ENCODE measurements around the gene EGF. TPM values are rescaled to one million over a fixed set of nuclear protein-coding genes. Genes with fewer than 3 reads are reported as not detected.
A peak's percentile ranks its signal among the peaks of the same experiment; 100 is the strongest.
"Not testable (repeated sequence)": the region's sequence is repeated elsewhere in the genome, so short reads cannot be mapped to it uniquely, and the experiment has no call there.

EGF gene
- total RNA-seq, 1 experiment from 2014 or later, result 15.6 TPM

- no peak for DNase-seq (ENCODE audit: extremely low read depth, low read depth)
Measured at GRCh38 chr4:109913596-109914241, 1.0 kb downstream of the EGF start.

- no peak for DNase-seq (ENCODE audit: extremely low read depth, low read depth)
Measured at GRCh38 chr4:109914322-109914721, 1.6 kb downstream of the EGF start.

- DNase-seq (ENCODE audit: extremely low read depth, low read depth), result peak; percentile 32
Measured at GRCh38 chr4:109915385-109916026, 2.8 kb downstream of the EGF start.

- no peak for DNase-seq (ENCODE audit: extremely low read depth, low read depth)
Measured at GRCh38 chr4:109916027-109916409, 3.3 kb downstream of the EGF start.

- DNase-seq (ENCODE audit: extremely low read depth, low read depth), result peak; percentile 56
Measured at GRCh38 chr4:109921384-109921808, 8.7 kb downstream of the EGF start.

GRCh38 chr4:109925396-109925795, 12.7 kb downstream of the EGF start:
- no peak for DNase-seq (ENCODE audit: extremely low read depth, low read depth)

GRCh38 chr4:109928327-109929045, 15.8 kb downstream of the EGF start:
- DNase-seq (ENCODE audit: extremely low read depth, low read depth), result no peak

GRCh38 chr4:109930464-109930863, 17.8 kb downstream of the EGF start:
- no peak for DNase-seq (ENCODE audit: extremely low read depth, low read depth)

GRCh38 chr4:109930872-109931271, 18.2 kb downstream of the EGF start:
- DNase-seq (ENCODE audit: extremely low read depth, low read depth), result no peak

- DNase-seq (ENCODE audit: extremely low read depth, low read depth), result no peak
Measured at GRCh38 chr4:109931318-109931717, 18.6 kb downstream of the EGF start.

GRCh38 chr4:109937352-109937751, 24.7 kb downstream of the EGF start:
- not testable (repeated sequence) for DNase-seq (ENCODE audit: extremely low read depth, low read depth)

- no peak for DNase-seq (ENCODE audit: extremely low read depth, low read depth)
Measured at GRCh38 chr4:109939190-109939589, 26.5 kb downstream of the EGF start.

- no peak for DNase-seq (ENCODE audit: extremely low read depth, low read depth)
Measured at GRCh38 chr4:109942292-109942926, 29.7 kb downstream of the EGF start.

GRCh38 chr4:109943745-109944144, 31.1 kb downstream of the EGF start:
- no peak for DNase-seq (ENCODE audit: extremely low read depth, low read depth)

GRCh38 chr4:109944591-109944990, 31.9 kb downstream of the EGF start:
- DNase-seq (ENCODE audit: extremely low read depth, low read depth), result no peak

- no peak for DNase-seq (ENCODE audit: extremely low read depth, low read depth)
Measured at GRCh38 chr4:109945056-109945455, 32.4 kb downstream of the EGF start.

GRCh38 chr4:109946120-109946519, 33.4 kb downstream of the EGF start:
- DNase-seq (ENCODE audit: extremely low read depth, low read depth), result no peak

GRCh38 chr4:109947457-109947856, 34.8 kb downstream of the EGF start:
- DNase-seq (ENCODE audit: extremely low read depth, low read depth), result no peak

GRCh38 chr4:109947918-109948317, 35.2 kb downstream of the EGF start:
- DNase-seq (ENCODE audit: extremely low read depth, low read depth), result no peak

- not testable (repeated sequence) for DNase-seq (ENCODE audit: extremely low read depth, low read depth)
Measured at GRCh38 chr4:109949099-109949718, 36.5 kb downstream of the EGF start.

- DNase-seq (ENCODE audit: extremely low read depth, low read depth), result no peak
Measured at GRCh38 chr4:109952612-109953011, 39.9 kb downstream of the EGF start.

Measured in NCI-H460 (cell line).